ENCODE data around the gene ANTXRL. TPM values are rescaled to one million over a fixed set of nuclear protein-coding genes. Genes with fewer than 3 reads are reported as not detected.

The ANTXRL gene
- total and polyA plus RNA-seq, 10 of the 15 experiments (the other 5 are each of a cell fraction or from before 2014, with no cell fraction given), result not detected

- FAIRE-seq (no peak), ATAC-seq (no peak; the same call in 2 of the 3 replicates), DNase-seq (ENCODE audit: low read depth, low spot score) (no peak)
- Histone ChIP-seq H3K36me3 (ENCODE audit: control insufficient read depth in 2 of 2, insufficient read depth in 2 of 2, low read length in 1 of 2) (no peaks in the 10 kb centered on the region), H3K27ac (ENCODE audit: control insufficient read depth, insufficient read depth) (no peak overlapping the region), H3K79me2 (ENCODE audit: control insufficient read depth, insufficient read depth, low read length) (no peaks in the 10 kb centered on the region), H4K20me1 (ENCODE audit: control insufficient read depth, insufficient read depth) (no peaks in the 10 kb centered on the region), H3K27me3 (replicated peaks in 1 of 2; ENCODE audit: control insufficient read depth in 2 of 2, insufficient read depth in 2 of 2, low read length in 1 of 2) (peaks cover 2 to 5% of the 10 kb centered on the region in 2 experiments; a peak in 3 of 4 replicates), H3K4me2 (ENCODE audit: control insufficient read depth, insufficient read depth) (no peak overlapping the region), H2AFZ (ENCODE audit: control insufficient read depth, low read depth, low read length) (no peak overlapping the region), H3K4me3 (no peak overlapping the region), H3K9ac (ENCODE audit: control insufficient read depth, insufficient read depth, low read length) (no peak overlapping the region), H3K4me1 (ENCODE audit: control insufficient read depth, insufficient read depth, low read length) (no peaks in the 10 kb centered on the region), H3K9me3 (replicated peaks; ENCODE audit: control insufficient read depth, insufficient read depth, low read length) (no peaks in the 10 kb centered on the region)
- in situ Hi-C loops (cut with MboI), result no loop called here
- POLR2A ChIA-PET, result no interaction called here
- intact Hi-C loops (cut with micrococcal nuclease; ENCODE audit: unreplicated experiment), result no loop called here
- no TSS peak for BruUV-seq (replicated peaks)
- WGBS (ENCODE audit: insufficient coverage, insufficient replicate concordance, low lambda C conversion rate, missing lambda C conversion rate), result 26% methylated on average over 20 of the region's 21 CpGs
- RAD21 ChIA-PET (ENCODE audit: unreplicated experiment), result no interaction called here
- SMC1A ChIA-PET (ENCODE audit: uncharacterized antibody, unreplicated experiment), result no interaction called here
- CTCF ChIA-PET, result no interaction called here
- no peak for TF ChIP-seq BRCA1 (IDR thresholded peaks at IDR 0.05; ENCODE audit: low read depth, low read length)
- no peak for TF ChIP-seq ZNF592 (IDR thresholded peaks at IDR 0.05)
- TF ChIP-seq E2F8 (IDR thresholded peaks at IDR 0.05; ENCODE audit: low read depth, partially characterized antibody), result no peak
- no peak for TF ChIP-seq ZNF24 (IDR thresholded peaks at IDR 0.05)
- TF ChIP-seq CTCF (IDR thresholded peaks at IDR 0.05 in 2 of 3, conservative IDR thresholded peaks at IDR 0.05 in 1 of 3; ENCODE audit: control insufficient read depth in 2 of 3, extremely low read depth in 1 of 3, insufficient read depth in 1 of 3, low read depth in 3 of 3, low read length in 3 of 3), result no peak
- no peak for TF ChIP-seq FOXK2 (IDR thresholded peaks at IDR 0.05)
- no peak for TF ChIP-seq RB1 (IDR thresholded peaks at IDR 0.05; ENCODE audit: borderline replicate concordance)
- TF ChIP-seq USF1 (IDR thresholded peaks at IDR 0.05; ENCODE audit: borderline replicate concordance, extremely low read length, insufficient read depth, low read depth, low read length), result no peak
- TF ChIP-seq ZNF622 (IDR thresholded peaks at IDR 0.05), result no peak
- TF ChIP-seq MLLT1 (IDR thresholded peaks at IDR 0.05), result no peak
Observed at GRCh38 chr10:46308666-46309450, 22.1 kb downstream of the ANTXRL start.
